Kidney capillary endothelial cell (primary cell): ENCODE data around the gene SERPINE1.
"Not testable (repeated sequence)": the region's sequence is repeated elsewhere in the genome, so short reads cannot be mapped to it uniquely, and the experiment has no call there.

ENCODE experiments used
- DNase-seq: peaks from one replicate; pipeline ENCODE4 v3.0.0-alpha.2; 2018; ENCODE audit warnings: low spot score

The SERPINE1 gene

GRCh38 chr7:101126651-101127459 lies at the start of gene SERPINE1:
Gene SERPINE1, plus strand, starts transcription at chr7:101127104. Its CDS starts 1,290 bp downstream, at chr7:101128394.
- peak; percentile 99 for DNase-seq

- peak; percentile 72 for DNase-seq
Observed at GRCh38 chr7:101077303-101078086, 49.4 kb upstream of the SERPINE1 start.

- no peak for DNase-seq
Observed at GRCh38 chr7:101081432-101081831, 45.5 kb upstream of the SERPINE1 start.

- DNase-seq: no peak
Observed at GRCh38 chr7:101084865-101085161, 42.1 kb upstream of the SERPINE1 start.

GRCh38 chr7:101085162-101085964 lies 41.5 kb upstream of the SERPINE1 start, which contains the start of gene TRIM56:
Gene TRIM56, plus strand, starts transcription at chr7:101085481. Its CDS starts 1,832 bp downstream, at chr7:101087313.
- DNase-seq: peak; percentile 62

- DNase-seq: no peak
Observed at GRCh38 chr7:101087334-101088068, 39.4 kb upstream of the SERPINE1 start.

- no peak for DNase-seq
Observed at GRCh38 chr7:101088069-101088425, 38.9 kb upstream of the SERPINE1 start.

- DNase-seq: no peak
Observed at GRCh38 chr7:101088858-101089529, 37.9 kb upstream of the SERPINE1 start.

- DNase-seq: no peak
Observed at GRCh38 chr7:101089876-101090275, 37.0 kb upstream of the SERPINE1 start.

- not testable (repeated sequence) for DNase-seq
Observed at GRCh38 chr7:101092266-101092905, 34.5 kb upstream of the SERPINE1 start.

- DNase-seq: no peak
Observed at GRCh38 chr7:101093906-101094305, 33.0 kb upstream of the SERPINE1 start.

- DNase-seq: no peak
Observed at GRCh38 chr7:101094376-101094775, 32.5 kb upstream of the SERPINE1 start.

GRCh38 chr7:101094791-101095375 lies 32.0 kb upstream of the SERPINE1 start:
- no peak for DNase-seq

GRCh38 chr7:101096331-101096956 lies 30.5 kb upstream of the SERPINE1 start:
- no peak for DNase-seq

GRCh38 chr7:101096957-101097347 lies 30.0 kb upstream of the SERPINE1 start:
- DNase-seq: no peak

- no peak for DNase-seq
Observed at GRCh38 chr7:101097561-101097960, 29.3 kb upstream of the SERPINE1 start.

GRCh38 chr7:101099969-101100781 lies 26.7 kb upstream of the SERPINE1 start:
- peak; percentile 99 for DNase-seq

GRCh38 chr7:101100858-101101847 lies 25.8 kb upstream of the SERPINE1 start:
- no peak for DNase-seq
